ENCODE results near the gene SYPL2.

Gene SYPL2

GRCh38 chr1:109521002-109521951 is 54.9 kb downstream of the SYPL2 start:
- peak; percentile 28 for DNase-seq

DNA sequence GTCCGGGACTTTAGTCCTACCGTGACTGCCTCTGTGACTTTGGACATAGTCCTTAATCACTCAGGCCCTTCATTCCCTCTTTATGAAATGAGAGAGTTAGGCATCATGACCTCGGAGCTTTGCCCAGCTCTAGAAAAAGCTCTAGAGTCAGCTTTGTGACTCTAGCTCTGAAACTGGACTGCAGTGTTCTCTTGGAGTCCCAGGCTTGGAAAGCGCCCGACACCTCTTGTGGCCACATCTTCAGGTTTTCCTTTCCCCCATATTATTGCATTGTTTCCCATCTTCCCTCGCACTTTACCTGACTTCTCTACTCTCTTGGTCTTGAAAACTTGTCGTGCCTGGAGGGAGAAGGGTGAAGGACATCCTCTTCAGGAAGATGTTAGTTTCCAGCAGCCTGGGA is 55.7 kb downstream of the SYPL2 start:
- DNase-seq: no peak

DNA sequence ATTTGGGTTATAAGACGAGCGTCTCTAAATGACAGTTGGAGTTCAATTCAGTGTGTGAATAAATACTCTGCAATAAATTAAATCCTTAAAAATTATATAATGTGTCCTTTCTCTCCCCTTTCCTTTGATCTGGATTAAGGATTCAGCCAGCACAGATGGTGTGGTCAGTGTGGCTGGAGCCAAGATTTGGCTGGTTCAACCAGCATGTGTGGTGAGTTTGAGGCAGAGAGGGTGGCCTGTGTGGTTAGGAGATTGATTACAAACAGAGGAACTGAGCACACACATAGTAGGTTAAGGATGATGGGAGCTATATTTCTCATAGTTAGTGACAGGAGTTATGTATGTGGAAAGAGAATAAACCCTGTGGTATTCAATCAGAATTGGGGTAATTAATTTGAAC is 57.4 kb downstream of the SYPL2 start:
- no peak for DNase-seq

GRCh38 chr1:109527098-109527811 is 60.9 kb downstream of the SYPL2 start:
- DNase-seq: no peak

DNA sequence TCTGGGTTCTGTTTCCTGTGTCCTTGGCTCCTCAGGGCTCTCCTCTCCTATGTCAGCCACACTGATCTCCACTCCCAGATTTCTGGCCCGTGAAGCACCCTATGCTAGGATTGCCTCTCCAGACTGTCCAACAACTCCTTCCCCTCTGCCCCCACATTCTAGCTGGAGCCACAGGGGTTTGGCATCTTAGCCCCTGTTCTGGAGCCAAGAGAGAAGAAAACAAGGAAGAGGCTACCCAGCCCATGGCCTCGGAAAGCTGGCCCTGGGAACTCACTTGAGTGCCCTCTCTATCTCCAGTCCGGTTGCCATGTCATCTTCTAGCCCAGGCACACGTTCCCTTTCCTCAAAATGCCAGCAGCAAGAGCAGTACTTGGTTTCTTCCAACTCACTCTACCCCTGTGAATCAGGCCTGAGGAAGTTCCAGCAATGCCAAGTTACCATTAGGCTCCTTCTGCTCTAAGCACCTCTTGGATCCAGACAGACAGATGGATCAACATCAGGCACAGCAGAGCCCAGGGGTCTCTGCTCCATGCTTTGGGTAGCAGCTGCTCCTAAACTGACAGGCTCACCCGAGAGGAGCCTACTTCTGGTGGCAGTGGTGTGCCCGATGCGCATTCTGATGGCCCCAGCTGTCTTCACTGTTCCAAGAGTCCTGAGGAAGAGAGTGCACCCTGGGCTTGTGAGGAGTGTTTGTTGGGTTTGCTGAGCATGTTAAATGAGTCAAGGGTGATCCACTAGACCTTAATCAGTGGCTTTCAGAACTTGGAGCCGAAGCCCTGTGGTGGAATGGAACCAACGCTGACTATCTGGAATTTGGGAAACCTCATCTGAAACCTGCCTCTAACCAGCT is 61.7 kb downstream of the SYPL2 start:
- DNase-seq: no peak

- DNase-seq: no peak
Measured at GRCh38 chr1:109528712-109529111, 62.4 kb downstream of the SYPL2 start.

GRCh38 chr1:109529881-109530456 is 63.6 kb downstream of the SYPL2 start:
- DNase-seq: peak; percentile 79

- DNase-seq: peak; percentile 87
Measured at GRCh38 chr1:109530457-109531087, 64.2 kb downstream of the SYPL2 start.

DNA sequence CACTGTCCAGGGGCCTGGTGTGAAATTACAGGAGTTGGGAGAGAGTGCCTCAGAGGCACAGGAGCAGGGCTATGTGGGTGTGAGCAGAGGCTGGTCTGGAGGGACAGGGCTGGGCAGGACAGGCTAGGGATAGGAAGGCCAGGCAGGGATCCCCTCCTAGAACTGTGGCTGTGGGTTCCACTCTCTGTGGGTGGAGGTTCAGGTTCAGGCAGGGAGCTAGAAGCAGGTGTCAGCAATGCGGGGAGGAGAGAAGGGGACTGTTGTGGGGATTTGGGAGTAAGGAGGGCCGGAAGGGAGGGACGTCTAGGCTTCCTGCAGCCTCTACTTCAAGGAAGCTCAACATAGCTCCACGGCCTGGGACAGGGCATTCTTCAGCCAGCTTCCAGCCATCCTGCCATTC is 65.0 kb downstream of the SYPL2 start:
- DNase-seq: no peak
